ES-I3 (cell line): ENCODE results near the gene TMIE.

ENCODE experiments used
- H3K36me3 ChIP-seq: 2 replicates; pipeline ENCODE4 v1.6.1; 2013; ENCODE audit warnings: mild to moderate bottlenecking, low read length, control low read depth, moderate library complexity; ENCODE audit not compliant: insufficient read depth
- H3K4me1 ChIP-seq: 2 replicates; pipeline ENCODE4 v1.6.1; 2013; ENCODE audit warnings: mild to moderate bottlenecking, control low read depth, low read length; ENCODE audit not compliant: insufficient read depth
- H3K9ac ChIP-seq: 2 replicates; pipeline ENCODE4 v1.6.1; 2013; ENCODE audit warnings: low read depth, mild to moderate bottlenecking, low read length, moderate library complexity
- H3K9me3 ChIP-seq: 2 replicates; pipeline ENCODE4 v1.6.1; 2013; ENCODE audit warnings: mild to moderate bottlenecking, low read length, moderate library complexity; ENCODE audit not compliant: control insufficient read depth, insufficient read depth

The TMIE gene

DNA sequence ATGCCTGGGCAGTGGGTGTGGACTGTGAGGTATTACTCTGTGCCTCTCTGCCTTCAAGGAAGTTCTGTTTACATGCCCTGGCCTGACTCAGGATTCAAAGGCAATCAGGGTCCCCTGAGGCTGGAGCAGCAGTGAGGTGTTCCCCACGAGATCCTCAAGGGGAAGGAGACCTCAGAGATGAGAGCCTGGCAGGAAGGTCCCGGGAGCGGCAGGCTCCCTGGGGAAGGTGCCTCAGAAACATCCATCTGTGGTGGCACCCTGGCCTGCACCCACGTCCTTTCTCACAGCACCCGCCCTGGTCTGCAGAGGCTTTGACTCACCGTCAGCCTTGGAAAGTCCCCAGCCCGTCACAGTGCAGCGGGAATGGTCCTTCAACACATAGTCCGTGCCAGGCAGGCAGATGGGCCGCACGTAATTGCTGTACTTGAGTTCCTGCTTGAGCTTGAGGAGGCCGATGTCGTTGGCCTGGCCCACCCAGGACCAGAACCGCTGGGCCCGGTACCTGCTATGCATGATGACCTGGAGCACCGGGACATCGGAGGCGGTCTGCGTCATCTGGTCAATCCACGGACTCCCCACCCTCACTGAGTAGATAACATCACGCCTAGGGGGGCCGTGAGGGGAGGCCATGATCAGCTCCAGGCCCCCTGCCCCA lies 12.8 kb downstream of the TMIE start:
- H3K9ac ChIP-seq, result no peak overlapping the region
- H3K4me1 ChIP-seq, result no peaks in the 10 kb centered on the region
- H3K9me3 ChIP-seq, result no peaks in the 10 kb centered on the region; the same call in 1 of the 2 replicates
- no peaks in the 10 kb centered on the region for H3K36me3 ChIP-seq

DNA sequence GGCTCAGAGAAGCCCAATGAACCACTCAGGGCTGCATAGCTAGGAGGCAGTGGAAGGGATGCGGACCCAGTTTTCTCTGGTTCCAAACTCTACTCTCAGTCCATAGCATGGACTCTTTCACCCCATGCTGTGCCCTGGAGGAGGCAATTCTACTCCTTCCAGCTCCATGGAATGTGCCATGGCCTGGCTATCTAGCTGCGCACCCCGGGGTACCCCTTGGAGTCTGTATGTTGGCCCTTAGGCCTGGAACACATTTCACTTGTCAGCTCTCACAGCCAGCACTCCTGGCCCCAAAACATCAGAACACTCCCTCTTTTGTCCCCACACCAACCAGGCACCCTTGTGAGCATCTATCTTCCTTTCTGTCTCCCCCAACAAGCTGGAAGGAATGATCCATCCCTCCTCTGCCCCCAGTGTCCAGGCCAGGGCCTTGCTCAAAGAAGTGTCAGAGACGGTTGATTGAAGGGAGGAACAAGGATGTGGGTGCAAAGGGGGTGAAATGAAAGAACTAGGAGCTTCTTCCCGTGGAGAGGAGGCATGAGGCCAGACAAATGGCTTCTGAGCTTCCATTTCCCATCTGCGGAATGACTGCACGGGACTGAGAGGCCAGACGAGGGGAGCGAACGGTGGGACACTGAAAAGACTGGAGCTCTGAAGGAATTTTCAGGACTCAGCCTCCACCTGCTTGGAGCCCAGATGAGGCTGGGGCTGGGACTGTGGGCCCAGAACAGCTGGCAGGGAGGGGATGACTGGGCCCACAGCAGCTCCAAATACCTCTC lies 13.7 kb downstream of the TMIE start:
- Histone ChIP-seq H3K9ac (no peak overlapping the region), H3K4me1 (no peaks in the 10 kb centered on the region), H3K36me3 (no peaks in the 10 kb centered on the region), H3K9me3 (no peaks in the 10 kb centered on the region; the same call in 1 of the 2 replicates)

DNA sequence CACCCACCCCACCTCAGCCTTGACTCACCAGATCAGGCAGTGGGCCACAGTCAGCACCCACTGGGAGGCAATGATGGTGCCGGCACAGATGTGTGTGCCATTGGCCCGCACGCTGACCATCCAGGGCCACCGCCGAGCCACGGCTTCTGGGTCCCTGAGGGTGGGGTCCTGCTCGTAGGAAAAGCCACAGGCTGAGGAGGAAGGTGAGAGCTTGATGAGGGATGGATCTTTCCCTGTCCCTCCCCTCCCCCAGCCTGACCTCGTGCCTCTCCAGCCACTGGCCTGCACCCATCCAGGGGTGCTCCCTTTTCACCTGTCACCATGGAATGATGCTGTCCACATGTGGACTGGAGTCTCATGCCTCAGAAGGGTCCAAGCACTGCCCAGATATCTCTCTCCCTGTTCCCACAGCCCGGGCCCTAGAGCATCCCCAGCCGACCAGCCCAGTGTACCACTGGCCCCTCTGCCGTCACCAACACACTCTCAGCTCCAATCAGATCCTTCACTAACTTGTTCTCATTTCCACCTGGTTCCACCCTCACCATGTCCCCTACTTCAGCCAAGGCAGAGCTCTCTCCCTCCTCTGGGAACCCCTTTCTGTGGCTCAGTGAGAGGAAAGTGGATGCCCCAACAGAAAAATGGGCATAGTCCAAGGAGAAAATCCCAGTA lies 14.4 kb downstream of the TMIE start:
- H3K9me3 ChIP-seq, result no peaks in the 10 kb centered on the region; the same call in 1 of the 2 replicates
- no peaks in the 10 kb centered on the region for H3K36me3 ChIP-seq
- no peak overlapping the region for H3K9ac ChIP-seq
- H3K4me1 ChIP-seq, result no peaks in the 10 kb centered on the region

DNA sequence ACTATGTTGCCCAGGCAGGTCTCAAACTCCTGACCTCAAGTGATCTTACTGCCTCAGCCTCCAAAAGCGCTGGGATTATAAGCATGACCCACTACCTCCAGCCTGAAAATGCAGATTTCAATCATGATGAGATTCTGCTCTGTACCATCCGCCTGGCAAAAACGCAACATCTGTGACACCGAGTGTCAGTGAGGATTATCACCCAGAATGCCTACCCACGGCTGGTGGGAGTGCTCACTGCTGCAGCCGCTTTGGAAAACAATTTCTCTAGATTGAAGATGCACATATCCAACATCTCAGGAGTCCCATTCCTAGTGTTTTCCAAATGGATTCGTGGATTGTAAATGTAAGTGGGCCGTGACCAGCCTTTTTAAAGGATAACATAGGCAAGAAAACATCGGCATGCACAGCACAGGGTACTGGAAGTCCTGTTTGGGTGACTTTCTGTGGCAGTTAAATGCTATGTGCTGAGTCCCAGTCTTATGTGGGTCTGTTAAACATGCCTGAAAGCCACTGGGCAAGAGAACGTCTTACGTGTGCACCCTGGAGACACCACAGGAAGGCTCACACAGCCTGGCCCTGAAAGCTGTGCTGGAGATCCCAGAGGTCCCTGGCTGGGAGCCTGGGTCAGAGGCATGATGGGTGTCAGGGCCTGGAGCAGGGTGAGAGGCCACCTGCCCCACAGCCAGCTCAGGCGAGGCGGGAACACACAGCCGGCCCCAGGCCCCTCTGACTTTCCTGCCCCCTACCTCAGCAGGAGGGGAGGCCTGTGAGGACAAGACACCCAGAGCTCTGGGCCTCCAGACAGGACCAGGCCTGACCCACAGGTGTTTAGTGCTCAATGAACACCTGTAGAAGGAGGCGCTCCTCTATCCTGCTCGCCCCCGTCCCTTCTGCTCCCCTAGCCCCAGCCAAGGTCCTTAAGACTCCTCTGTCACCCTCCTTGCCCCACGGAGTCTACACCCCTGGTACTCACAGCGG lies 15.6 kb downstream of the TMIE start:
- Histone ChIP-seq H3K36me3 (no peaks in the 10 kb centered on the region), H3K4me1 (no peaks in the 10 kb centered on the region), H3K9ac (no peak overlapping the region), H3K9me3 (no peaks in the 10 kb centered on the region; the same call in 1 of the 2 replicates)

DNA sequence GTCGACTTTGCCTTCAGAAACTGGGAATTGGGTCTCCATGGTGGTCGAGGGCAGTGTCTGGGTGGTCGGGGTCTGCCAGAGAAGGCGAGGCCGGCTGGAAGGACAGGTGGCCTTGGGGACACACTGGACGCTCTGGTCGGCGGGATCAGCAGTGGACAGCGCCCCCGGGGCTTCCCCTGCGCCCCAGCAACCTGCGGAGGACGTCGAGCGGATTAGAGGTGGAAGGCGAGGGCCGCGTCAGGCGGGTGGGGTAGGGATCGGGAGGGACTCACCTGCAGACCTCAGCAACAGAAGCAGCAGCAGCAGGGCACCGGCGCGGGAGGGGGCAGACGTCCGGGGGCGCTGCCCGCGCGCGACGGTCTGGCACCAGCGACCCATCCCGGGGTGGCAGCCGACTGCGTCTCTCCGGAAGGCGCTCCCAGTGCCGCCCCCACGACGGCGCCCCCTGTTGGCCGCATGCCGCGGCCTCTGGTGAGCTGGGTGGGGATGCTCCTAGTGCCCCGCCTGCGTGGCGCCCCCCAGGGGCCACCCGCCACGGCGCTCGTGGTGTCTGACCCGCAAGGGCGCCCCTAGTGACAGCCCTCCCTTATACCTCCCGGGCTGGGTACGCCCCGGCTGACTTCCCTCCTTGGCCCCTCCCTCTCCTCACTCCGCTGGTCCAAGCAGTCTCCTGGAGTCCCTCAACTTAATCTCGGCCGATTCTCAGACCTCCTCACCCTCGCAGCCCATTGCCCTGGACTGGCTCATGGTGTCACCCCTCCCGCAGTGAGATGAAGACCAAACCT lies 16.4 kb downstream of the TMIE start, which contains the start of gene PRSS50:
PRSS50 (minus strand) TSS at position 423 of the 785 bp plus-strand sequence; CDS start at position 378, 45 bp downstream.
- Histone ChIP-seq H3K4me1 (no peaks in the 10 kb centered on the region), H3K36me3 (no peaks in the 10 kb centered on the region), H3K9ac (no peak within 1 kb of the TSS), H3K9me3 (no peaks in the 10 kb centered on the region; the same call in 1 of the 2 replicates)

DNA sequence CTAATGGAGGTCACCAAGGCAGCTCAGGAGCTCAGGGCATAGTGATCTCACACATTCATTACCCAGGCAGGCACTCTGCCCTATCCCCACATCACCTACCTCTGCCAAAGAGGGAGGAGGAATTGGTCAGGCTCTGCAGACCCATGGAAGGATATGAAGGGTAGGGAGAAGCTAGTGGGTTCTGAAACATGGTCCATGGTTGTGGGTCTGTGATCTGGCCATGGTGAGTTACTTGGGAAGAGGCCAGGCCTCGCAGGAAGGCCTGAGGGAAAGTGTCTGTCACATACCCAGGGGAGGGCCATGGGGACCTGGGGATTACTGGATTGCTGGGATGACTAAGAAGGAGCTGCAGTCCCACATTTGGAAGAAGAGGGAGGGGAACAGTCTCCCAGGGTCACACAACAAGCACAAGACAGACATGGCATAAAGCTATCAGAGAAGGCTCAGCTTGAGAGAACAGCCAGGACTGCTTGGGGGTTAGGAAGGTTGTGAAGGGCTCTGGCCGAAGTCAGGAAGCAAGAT lies 17.9 kb downstream of the TMIE start:
- Histone ChIP-seq H3K36me3 (no peaks in the 10 kb centered on the region), H3K9me3 (no peaks in the 10 kb centered on the region; the same call in 1 of the 2 replicates), H3K9ac (no peak overlapping the region), H3K4me1 (no peaks in the 10 kb centered on the region)

DNA sequence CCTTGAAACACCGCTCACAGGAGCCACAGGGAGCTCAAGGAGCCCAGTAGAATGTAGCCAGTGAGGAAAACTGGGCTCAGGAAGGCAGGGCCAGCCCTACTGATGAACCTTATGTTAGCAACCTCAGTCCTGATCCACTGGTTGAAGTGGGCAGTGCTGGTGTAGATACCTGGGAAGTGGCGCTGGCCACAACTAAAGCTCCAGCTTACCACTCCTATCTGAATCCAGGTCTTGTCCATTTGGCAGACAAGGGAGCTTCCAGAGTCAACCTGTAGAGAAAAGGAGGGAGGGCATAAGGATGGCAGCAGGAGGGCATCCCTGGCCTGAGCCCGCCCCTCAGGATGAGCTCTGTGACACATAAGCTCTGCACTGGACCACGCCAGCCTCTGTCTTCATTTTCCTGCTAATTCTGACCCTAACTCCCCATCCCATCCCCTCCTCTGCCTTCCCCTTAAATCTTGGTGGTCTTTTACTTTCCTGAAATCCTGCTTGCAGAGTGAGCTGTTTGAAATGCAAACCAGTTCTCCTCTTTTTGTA lies 18.6 kb downstream of the TMIE start:
- Histone ChIP-seq H3K36me3 (no peaks in the 10 kb centered on the region), H3K9ac (no peak overlapping the region), H3K4me1 (no peaks in the 10 kb centered on the region), H3K9me3 (no peaks in the 10 kb centered on the region)

DNA sequence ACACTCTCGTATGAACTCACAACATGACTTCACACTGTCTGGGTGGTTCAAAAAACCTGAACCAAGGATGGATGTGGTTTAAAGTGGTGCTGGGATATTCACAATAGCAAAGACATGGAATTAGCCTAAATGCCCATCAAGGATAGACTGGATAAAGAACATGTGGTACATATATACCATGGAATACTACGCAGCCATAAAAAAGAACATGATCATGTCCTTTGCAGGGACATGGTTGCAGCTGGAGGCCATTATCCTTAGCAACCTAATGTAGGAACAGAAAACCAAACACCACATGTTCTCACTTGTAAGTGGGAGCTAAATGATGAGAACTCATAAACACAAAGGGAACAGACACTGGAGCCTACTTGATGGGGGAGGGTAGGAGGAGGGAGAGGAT lies 19.8 kb downstream of the TMIE start:
- H3K9ac ChIP-seq, result no peak overlapping the region
- no peaks in the 10 kb centered on the region for H3K36me3 ChIP-seq
- H3K4me1 ChIP-seq, result 0 out of 2 replicates have a peak, but pooled peaks cover under 1% of the 10 kb centered on the region
- no peaks in the 10 kb centered on the region for H3K9me3 ChIP-seq

DNA sequence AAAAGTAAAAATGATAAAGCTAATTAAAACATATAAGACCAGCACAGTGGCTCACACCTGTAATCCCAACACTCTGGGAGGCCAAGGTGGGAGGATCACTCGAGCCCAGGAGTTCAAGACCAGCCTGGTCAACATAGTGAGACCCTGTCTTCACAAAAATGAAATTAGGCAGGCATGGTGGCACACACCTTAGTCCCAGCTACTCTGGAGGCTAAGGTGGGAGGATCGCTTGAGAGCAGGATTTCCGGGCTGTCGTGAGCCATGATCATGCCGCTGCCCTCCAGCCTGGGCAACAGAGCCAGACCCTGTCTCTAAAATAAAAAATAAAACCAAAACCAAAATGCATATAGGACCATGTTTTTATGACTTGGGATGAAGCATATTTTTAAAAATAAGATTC lies 21.3 kb downstream of the TMIE start:
- H3K4me1 ChIP-seq, result 0 out of 2 replicates have a peak, but pooled peaks cover 5% of the 10 kb centered on the region
- H3K9me3 ChIP-seq, result no peaks in the 10 kb centered on the region
- no peaks in the 10 kb centered on the region for H3K36me3 ChIP-seq
- H3K9ac ChIP-seq, result no peak overlapping the region

DNA sequence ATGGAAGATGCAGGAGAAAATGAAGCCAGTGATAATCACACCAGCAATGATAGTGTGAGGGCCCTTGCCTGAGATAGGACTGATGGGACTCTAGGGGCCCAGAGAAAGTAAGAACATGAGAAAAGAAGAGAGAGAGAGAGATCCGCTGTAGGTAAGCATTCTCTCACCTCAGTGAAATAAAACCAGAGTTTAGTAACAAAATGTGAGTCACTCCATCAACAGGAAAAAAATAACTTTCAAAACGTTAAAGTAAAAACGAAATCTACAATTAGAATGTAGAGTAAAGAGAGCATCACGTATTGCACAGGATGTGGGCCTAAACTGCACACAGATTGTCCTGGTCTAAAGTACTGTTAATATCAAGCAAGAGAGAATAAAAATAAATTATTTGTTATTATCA lies 23.2 kb downstream of the TMIE start:
- H3K4me1 ChIP-seq, result 0 out of 2 replicates have a peak, but pooled peaks cover 5% of the 10 kb centered on the region
- no peaks in the 10 kb centered on the region for H3K9me3 ChIP-seq
- no peaks in the 10 kb centered on the region for H3K36me3 ChIP-seq
- H3K9ac ChIP-seq, result no peak overlapping the region

DNA sequence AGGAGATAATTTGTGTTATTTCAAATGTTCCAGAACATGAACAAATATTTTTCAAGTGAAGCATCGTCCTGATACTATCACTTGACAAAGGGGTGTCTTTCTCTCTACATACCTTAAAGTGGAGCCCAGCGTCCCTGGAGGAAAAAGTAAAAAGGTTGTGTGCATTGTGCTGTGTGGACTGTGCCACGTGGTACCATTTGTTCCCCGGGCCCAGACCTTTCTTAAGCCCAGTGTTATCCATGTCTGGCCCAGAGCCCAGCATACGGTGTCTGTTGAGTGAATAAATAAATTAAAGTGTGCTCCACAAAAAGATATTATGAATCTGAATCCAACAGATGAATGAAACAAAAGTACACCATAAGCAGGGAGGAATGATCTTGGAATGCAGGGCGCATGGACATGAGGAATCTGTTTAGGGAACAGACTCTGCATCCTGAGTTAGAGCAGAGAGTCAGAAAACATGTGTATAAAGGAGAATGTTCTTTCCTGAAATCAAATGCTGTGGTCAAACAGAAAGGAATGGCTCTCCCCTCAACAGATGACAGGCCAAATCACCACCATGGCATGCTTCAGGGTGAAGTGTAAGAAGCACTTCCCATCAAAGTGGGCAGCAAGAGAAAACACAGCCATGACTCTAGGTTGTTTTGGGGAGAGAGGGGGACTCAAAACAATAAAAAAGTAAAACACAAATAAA lies 24.6 kb downstream of the TMIE start:
- H3K9ac ChIP-seq, result no peak overlapping the region
- H3K36me3 ChIP-seq, result no peaks in the 10 kb centered on the region
- no peaks in the 10 kb centered on the region for H3K9me3 ChIP-seq
- H3K4me1 ChIP-seq, result 0 out of 2 replicates have a peak, but pooled peaks cover 5% of the 10 kb centered on the region

DNA sequence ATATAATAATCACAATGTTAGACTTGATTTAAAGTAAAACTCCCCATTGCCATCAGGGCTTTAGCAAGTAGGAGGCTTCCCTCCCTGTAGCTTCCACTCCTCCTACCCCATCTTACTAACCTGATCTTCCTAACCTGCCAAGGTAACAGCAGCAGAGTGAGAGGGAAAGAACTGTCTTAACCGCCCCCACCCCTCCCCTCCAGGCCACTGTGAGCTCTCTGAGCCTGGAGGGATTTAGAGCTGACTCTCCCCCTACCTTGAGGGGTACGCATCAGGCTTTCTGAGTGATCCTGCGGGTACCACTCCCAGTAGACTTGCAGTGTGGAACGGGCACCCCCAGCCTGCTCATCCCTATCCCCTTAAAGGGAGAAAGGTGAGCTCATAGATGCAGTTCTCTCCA lies 27.8 kb downstream of the TMIE start:
- no peaks in the 10 kb centered on the region for H3K36me3 ChIP-seq
- H3K9ac ChIP-seq, result no peak overlapping the region
- H3K9me3 ChIP-seq, result no peaks in the 10 kb centered on the region
- 0 out of 2 replicates have a peak, but pooled peaks cover 5% of the 10 kb centered on the region for H3K4me1 ChIP-seq
